ENCODE measurements around the gene DCDC1.
"Not testable (repeated sequence)": the region's sequence is repeated elsewhere in the genome, so short reads cannot be mapped to it uniquely, and the experiment has no call there.

DCDC1 gene

DNA sequence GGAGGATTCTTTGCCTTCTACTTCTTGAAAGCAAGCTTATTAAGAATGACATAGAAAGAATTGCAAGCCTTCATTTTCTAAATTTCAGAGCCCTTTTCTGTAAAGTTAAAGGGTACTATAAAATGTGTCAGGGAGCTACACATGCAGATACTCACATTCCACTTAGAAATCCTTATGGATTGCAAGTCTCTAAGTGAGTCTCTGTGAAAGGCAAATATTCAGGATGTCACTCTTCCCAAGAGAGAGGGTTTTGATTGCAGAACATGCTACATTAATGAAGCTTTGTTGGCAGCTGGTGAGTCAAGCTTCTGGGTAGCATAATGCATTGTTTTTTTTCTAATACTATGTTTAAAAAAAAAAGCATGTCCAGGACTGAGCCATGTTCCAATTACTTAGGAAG, 369.2 kb downstream of the DCDC1 start:
- DNase-seq (ENCODE audit: low read depth in 2 of 2, low spot score in 1 of 2): no peak

DNA sequence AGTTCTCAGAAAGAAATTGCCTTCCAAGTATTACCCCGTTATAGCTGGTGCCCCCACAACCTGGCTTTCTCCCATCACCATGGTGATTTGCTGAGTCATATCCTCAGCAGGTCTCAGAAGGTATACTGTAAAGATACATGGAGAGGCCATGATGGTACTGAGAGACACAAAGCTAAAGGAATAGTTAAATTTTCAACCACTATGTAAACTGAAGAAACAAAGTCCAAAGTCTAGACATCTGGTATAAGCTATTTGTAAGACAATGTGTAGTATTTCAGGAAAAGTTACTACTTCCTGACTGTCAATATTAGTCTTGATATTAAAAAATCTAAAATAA, 377.1 kb downstream of the DCDC1 start:
- DNase-seq (ENCODE audit: low read depth in 2 of 2, low spot score in 1 of 2): no peak

DNA sequence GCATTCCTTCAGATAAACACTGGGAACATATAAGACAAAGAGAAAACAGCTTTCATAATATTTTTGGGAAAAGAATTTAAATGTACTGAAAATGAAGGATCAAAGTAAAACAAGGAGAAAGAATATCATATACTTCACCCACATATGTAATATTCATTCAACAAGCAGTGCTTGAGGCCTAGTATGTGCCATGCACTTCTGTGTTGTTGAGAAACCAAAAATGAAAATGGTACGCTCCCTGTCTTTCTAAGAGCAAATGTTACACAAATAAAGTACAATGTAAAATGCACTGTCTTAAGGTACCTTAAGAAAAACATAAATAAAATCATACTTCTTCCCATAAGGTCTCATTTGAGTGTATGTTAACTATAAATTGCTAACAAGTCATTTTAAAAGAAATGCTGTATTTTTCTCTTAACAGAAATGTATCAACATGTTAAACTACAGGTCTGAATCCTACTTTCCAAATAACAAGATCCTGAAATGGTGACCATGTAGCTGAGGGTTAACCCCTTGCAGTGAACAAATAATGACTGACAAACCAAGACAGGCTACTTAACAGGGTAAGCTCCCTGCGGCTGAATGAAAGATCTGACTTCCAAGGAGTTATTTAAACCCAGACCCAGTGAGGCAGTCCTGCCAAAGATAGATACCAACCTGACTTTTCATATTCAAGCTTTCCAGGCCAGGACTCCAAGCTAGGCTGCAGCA, 377.6 kb downstream of the DCDC1 start:
- no peak for DNase-seq (ENCODE audit: low read depth in 2 of 2, low spot score in 1 of 2)

DNA sequence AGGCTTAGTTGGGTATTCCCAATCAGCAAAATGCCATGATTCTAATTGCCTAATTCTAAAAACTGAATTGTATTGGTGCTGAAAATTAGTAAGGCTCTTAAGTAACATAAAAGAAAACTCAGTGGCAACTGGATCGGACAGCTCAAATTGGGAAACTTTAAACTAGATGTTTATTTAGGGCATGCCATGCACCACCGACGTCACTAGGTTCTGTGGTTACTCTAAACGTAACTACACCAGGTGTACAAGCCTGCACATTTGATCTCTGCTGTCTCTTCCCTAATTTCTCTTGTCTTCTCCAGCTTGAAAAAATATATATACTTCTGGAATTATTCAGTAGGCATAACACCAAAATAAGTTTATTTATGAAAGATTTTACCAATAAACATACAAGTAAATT, 378.2 kb downstream of the DCDC1 start:
- DNase-seq (ENCODE audit: low read depth in 2 of 2, low spot score in 1 of 2): no peak

DNA sequence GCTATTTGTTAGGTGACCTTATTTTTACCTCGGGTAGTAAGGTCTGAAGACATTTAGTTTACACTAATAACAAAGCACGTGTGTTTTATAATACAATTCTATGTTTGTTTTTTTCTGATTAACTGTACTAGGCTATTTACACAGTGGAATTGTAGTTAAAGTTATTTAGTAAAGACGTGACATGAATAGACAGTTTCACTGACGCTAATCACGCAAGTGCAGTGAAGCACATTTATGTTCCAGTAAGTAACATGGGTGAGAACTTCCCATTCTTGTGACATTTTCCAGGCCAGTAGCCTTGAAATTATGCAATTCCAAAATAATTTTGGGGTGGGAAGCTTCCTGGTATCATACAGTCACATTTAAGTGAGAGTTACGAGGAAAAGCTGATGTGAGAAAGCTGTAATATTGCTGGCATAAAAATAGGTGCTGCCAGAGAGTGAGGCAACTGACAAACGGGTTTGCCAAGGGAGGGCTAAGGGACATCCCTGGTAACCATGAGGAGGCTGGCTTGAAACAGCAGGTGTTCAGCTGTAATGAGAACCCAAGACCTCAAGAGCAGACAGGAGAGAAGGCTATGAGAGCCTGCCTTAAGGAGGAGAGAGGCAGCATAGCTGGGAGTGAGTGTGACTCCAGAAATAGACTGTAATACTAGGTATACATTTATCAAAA, 378.8 kb downstream of the DCDC1 start:
- DNase-seq (ENCODE audit: low read depth in 2 of 2, low spot score in 1 of 2): no peak

DNA sequence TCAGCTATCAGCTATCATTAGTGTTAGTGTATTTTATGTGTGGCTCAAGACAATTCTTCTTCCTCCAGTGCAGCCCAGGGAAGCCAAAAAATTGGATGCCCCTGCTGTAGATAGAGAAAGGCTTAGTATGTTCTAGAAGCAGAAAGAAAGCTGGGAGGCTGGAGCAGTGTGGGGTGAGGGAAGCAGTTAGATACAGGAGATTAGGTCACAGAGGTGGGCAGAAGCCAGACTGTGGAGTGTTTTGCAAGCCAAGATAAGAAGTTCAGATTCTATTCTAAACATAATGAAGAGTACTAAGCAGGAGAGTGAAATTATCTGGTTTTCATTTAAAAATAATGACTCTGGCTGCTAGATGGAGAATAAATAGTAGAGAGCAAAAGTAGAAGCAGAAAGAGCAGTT, 381.7 kb downstream of the DCDC1 start:
- DNase-seq (ENCODE audit: low read depth in 2 of 2, low spot score in 1 of 2): no peak

DNA sequence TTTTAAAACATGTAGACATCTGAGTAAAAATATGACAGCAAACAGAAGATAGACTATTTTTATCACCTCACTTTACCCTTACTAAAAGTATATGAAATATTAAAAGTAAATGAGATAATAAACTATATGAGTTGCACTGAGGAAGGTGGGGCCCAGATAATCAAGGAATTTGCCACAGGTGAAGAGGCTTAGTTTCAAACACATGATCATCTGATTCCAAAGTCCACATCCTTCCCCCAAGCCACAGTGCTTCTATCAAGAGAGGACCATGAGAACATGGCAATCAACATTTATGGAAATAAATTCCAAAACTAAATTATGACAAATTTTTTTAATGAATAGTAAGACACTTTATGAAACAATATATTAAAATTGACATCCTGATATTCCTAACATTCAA, 384.0 kb downstream of the DCDC1 start:
- no peak for DNase-seq (ENCODE audit: low read depth in 2 of 2, low spot score in 1 of 2)

DNA sequence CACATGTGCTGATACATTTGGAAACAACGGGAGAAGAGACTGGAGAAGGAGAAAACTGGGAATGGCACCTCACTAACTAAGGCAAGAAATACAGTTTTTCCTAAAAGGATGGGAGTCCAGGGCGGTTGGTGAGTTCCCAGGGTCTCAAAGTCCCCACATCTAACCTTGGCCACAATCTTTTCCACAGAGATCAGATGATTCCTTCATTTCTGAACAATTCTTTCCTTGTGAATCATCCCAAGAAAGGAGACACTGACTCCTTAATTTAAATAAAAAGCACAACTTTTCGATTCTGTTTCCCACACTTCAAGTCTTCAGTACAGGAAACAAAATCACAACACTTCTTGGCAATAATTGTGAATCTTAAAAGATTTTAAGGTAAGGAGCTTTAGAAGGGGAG, 384.7 kb downstream of the DCDC1 start:
- no peak for DNase-seq (ENCODE audit: low read depth in 2 of 2, low spot score in 1 of 2)

DNA sequence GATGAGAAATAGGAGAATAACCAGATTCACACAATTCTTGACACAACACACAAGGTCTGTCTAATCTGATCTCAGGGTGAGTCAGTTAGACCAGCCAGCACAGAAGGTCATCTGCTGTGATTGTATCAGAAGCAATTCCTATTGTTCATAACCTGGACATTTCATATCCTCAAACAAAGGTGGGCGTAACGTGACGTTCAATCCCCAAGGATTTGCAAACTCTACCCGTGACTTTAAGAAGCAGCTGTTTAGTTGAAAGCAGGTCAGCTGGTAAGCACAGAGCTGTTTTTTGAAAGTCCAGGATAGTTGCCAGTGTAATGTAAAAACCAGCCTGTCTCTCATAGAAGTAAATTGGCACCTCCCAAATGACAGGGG, 385.1 kb downstream of the DCDC1 start:
- no peak for DNase-seq (ENCODE audit: low read depth in 2 of 2, low spot score in 1 of 2)

DNA sequence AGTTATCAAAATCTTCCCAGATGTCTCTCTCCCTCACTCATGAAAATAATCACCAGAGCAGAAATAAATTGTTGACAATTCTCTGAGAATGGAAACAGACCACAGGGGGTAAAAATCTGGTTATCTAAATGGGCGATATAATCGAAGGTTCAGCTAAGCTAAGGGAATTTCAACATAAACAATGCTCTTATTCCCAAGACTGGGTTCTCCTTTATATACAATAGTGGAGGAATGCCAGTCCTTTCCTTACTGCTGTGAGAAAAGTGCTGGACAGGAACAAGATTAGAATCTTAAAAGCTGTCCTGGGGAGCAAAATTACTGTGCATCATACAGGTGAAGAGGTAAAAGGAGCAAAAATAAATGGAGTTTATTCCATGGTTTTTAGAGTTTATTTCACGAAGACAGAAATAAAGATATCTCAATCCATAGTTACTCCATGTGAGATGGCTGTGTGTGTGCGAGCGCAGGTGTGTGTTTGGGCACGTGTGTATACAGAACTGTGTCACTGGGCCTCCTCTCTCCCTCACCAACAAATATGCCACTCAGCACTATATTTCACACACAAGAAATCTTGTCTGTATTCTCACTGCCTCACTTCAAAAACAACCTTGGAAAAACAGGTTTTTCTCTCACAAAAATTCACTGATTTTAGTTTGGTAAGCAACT, 385.6 kb downstream of the DCDC1 start:
- DNase-seq (ENCODE audit: low read depth in 2 of 2, low spot score in 1 of 2): no peak

DNA sequence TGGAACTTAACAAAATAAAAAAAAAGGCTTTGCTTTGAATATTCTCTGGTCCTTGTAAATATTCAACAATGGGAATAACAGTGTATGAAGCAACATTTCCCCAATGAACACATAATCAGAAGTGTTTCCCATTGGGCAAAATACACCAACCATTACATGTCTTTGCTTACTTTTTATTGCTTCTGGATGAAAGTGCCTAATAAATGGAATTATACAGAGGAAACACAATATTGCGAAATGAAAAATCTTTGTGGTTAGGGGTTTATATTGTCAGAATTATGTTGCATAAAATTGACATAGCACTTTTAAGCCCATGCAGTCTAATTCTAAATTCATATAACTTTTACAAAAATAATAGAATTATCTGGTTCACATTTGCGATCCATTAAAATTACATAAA, 386.4 kb downstream of the DCDC1 start:
- DNase-seq (ENCODE audit: low read depth in 2 of 2, low spot score in 1 of 2): no peak

DNA sequence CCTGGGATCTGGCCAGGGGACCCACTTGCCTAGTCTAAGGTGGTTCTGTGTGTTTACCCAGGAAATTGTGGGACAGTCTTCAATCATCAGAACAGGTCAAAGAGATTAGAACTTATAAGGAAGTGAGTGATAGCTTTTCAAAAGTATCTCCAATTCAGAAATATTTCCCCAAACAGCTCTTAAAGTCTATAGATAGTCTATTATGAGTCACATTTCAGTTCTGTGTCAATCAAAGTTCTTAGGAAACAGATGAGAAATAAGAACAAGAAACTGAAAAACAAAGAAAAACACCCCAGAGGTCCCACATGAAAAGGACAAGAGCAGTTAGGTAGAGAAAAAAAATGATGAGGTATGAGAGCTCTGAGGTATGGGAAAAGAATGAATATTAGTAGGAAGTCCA, 402.0 kb downstream of the DCDC1 start:
- no peak for DNase-seq (ENCODE audit: low read depth in 2 of 2, low spot score in 1 of 2)

DNA sequence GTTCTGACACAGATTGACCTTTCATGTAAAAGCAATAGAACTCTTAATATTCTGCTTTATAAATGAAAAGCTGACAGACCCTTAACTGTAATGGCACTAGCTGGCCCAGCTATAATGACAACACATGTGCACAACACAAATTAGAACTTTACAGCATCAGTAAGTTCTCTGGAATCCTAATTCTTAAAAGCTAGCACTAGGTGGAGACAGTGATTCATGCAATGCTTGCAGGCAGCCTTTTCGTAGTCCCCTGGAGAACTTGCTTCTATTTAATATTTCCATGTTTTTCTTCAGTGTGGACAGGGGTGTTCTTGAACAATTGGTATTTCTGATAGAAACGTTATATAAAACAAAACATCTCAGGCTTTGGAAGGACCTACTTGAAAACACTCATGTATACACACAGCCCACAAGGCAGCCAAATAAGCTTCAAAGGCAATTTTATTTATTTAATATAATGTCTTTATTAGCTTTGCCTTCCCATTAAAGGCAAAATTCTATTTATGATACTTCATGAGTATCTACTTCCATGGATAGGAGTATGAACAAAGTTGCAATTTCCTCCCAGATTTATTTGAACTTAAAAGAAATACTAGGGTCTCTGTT, 409.0 kb downstream of the DCDC1 start:
- DNase-seq (ENCODE audit: low read depth in 2 of 2, low spot score in 1 of 2): no peak

DNA sequence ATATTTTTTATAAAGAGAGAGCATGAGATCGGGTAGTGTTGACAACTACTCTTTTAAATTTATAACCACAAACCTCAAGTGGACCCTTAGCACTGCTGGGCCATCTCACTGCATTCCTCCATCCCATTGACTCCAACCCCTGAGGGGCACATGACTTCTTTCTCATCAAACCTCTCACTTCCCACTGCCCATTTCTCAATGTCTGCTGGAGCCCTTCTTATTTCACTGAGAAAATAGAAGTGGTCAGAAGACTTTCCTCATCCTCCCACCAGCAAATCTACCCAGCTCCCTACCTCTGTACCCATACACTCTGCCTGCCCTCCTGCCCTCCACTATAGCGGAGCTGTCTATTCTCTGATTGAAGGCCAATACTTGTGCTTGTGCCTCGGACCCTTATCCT, 412.8 kb downstream of the DCDC1 start:
- no peak for DNase-seq (ENCODE audit: low read depth in 2 of 2, low spot score in 1 of 2)

DNA sequence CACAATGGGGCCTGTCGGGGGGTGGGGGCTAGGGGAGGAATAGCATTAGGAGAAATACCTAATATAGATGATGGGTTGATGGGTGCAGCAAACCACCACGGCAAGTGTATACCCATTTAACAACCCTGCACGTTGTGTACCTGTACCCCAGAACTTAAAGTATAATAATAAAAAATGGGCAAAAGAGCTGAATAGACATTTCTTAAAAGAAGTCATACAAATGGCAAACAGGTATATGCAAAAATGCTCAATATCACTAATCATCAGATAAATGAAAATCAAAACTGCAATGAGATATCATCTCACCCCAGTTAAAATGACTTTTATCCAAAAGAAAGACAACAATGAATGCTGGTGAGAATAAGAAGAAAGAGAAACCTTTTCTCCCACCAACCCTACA, 419.7 kb downstream of the DCDC1 start:
- DNase-seq (ENCODE audit: low read depth in 2 of 2, low spot score in 1 of 2): no peak

DNA sequence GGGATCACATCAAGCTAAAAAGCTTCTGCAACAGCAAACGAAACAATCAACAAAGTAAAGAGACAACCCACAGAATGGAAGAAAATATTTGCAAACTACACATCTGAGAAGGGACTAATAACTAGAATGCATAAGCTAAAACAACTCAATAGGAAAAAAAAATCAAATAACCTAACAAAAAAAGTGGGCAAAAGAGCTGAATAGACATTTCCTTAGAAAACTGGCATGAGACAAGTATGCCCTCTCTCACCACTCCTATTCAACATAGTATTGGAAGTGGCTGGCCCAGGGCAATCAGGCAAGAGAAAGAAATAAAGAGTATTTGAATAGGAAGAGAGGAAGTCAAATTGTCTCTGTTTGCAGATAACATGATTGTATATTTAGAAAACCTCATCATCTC, 421.8 kb downstream of the DCDC1 start:
- DNase-seq (ENCODE audit: low read depth in 2 of 2, low spot score in 1 of 2): not testable (repeated sequence)

DNA sequence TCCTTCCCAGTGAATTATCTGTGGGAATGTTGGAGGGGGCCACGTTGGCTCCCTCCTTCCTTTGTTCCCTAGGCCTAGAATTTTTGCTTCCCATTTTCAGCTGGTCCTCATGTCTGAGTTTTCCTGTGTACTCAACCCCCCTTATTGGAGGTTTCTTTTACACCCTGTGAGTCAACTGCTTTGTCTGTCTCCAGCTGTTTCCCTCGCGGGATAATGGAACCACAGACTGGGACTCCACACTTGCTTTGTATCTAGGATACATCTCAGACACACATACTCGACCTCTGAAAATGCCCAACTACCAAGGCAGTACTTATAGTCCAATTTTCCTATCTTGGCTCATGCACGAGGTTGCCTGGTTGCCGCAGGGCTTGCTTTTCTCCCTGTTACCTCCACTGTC, 430.7 kb downstream of the DCDC1 start:
- no peak for DNase-seq (ENCODE audit: low read depth in 2 of 2, low spot score in 1 of 2)

DNA sequence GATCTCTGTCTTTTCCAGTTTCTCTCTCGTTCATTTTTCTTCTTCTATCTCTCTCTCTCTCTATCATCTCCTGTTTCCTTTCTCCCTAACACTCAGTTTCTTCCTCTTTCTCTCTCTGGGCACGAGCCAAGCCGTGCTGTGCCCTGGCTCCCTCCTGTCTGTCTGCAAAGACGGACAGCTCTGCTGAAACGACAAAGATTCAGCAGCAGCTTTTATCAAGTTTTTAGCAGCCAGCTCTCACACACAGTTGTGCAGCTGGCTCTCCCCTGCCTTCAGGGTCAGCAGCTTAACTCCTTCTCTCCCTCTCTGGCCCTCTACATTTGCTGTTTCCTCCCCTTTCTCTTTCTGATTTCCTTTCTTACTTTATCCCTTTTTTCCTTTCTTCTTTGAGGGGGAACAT, 431.4 kb downstream of the DCDC1 start:
- no peak for DNase-seq (ENCODE audit: low read depth in 2 of 2, low spot score in 1 of 2)

DNA sequence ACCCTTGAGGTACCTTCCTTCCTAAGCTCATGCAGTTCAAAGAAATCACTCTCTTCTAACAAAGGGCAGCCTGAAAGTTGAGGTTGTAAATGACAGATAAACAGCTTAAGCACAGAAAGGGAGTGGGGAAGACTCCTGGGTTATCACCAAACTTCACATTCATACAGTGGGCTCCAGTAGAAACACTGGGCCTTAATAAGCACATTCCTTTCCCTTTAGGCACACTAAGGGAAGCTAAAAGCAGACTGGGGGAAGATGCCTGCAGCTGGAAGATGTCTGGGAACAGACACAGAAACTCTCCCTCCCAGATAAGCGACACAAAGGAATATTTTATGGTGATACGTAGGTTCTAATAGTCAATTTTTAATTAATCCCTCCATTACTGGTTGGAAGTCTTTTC, 433.0 kb downstream of the DCDC1 start:
- no peak for DNase-seq (ENCODE audit: low read depth in 2 of 2, low spot score in 1 of 2)

DNA sequence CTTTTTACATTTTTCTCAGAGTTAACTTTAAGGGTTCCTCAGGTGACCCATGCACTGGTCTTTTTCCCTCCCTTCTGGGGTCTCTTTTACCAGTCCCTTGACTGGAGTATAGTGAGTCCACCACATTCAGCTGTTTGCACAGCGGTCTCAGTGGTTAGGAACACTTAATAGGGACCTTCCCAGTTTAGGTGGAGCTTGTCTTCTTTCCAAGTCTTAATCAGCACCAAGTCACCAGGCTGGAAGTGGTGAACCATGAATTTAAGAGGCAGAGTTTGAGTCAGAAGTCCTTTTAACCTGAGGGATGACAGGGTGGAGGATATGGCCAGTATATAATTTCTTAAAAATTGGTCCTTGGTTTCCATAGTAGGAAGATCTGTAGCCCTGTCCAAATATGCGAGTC, 433.7 kb downstream of the DCDC1 start:
- DNase-seq (ENCODE audit: low read depth in 2 of 2, low spot score in 1 of 2): no peak

DNA sequence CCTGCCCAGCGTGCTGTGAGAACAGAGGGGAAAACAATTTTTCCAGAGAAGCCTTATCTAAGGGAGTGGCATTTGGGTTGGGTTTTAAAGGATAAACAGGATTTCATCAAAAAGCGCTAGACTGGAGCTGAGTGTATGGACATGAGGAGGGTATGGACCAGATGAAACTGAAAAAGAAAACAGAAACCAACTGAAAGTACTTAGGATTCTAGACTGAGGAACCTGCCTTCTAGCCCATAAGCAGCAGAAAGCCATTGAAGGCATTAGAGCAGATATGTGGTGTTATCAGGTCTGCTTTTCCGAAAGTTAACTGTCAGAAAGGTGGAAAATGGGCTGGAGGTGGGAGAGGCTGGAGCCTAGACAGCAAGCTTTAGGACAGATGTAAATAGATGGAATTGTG, 443.4 kb downstream of the DCDC1 start:
- no peak for DNase-seq (ENCODE audit: low read depth in 2 of 2, low spot score in 1 of 2)

DNA sequence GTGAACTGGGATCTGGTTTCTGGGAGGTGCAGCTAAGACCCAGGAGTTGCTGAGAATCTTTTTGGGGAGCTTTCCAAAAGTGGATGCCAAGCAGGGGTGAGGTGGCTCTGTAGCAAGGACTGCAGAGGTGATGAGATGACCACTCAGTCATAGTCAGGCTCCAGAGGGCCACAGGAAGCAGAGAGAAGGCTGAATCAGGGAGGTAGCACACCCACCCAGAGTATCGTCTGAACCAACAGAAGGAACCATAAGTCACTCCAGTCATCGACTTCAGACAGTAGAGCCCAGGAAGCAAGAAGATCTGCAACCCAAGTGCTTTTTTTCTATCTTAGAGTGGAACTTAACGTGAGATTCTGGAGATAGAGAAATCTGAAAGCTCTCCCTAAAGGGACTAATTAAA, 447.7 kb downstream of the DCDC1 start:
- no peak for DNase-seq (ENCODE audit: low read depth in 2 of 2, low spot score in 1 of 2)

Measured in stimulated activated CD8-positive, alpha-beta memory T cell treated with anti-CD3 and anti-CD28 coated beads, Interleukin-4, amount 100 ng/mL, for 1 hour (primary cell).